Endothelial cell of umbilical vein (primary cell): ENCODE data around the gene CAP2. TPM values are rescaled to one million over a fixed set of nuclear protein-coding genes. Genes with fewer than 3 reads are reported as not detected.

Experiments
- BruUV-seq: library from RNA; stranded (reverse); fragments of 400-500 nt; replicated peaks from 2 replicates; lab custom pipeline; 2021; lab: Mats Ljungman, UMichigan
- CTCF ChIA-PET: fragments of 300-600, 350-600 bp; sonication (Branson Sonifier 250); formaldehyde crosslinking; loops from one replicate; lab custom pipeline; 2021; ENCODE audit warnings: antibody characterized with exemption, inconsistent platforms; lab: Charles Lee
- POLR2A ChIA-PET: fragments of 300-600, 350-600 bp; sonication (Branson Sonifier 250); formaldehyde crosslinking; loops from one replicate; lab custom pipeline; 2021; ENCODE audit warnings: antibody characterized with exemption, inconsistent platforms; lab: Charles Lee
- DNase-seq: peaks from one replicate; pipeline ENCODE4 v3.0.0-alpha.2; 2011; ENCODE audit warnings: low read depth, low spot score
- FAIRE-seq: peaks from 2 replicates; lab custom pipeline; 2011; peaks lifted over from hg19 to GRCh38; lab: Jason Lieb, UNC
- H2AFZ ChIP-seq: 2 replicates; pipeline ENCODE4 v1.6.0; 2012; ENCODE audit warnings: low read depth, low read length, control low read depth, inconsistent platforms
- H3K27ac ChIP-seq: 2 replicates; pipeline ENCODE4 v1.5.1; 2011; ENCODE audit warnings: low read depth, mild to moderate bottlenecking, control low read depth, low read length, moderate library complexity; ENCODE audit not compliant: insufficient read depth
- H3K27me3 ChIP-seq, 2 experiments: 2 replicates each; pipeline versions ENCODE4 v1.6.0 to v1.6.1; 2011; ENCODE audit warnings: low read length in 2 of 2, mixed read lengths in 1 of 2; ENCODE audit not compliant: control insufficient read depth in 2 of 2, insufficient read depth in 2 of 2
- H3K36me3 ChIP-seq, 2 experiments: 2 replicates in 1 of 2; 3 replicates in 1 of 2; pipeline ENCODE4 v1.5.1; 2011; ENCODE audit warnings: low read length in 2 of 2, mild to moderate bottlenecking in 1 of 2, moderate library complexity in 1 of 2; ENCODE audit not compliant: control insufficient read depth in 2 of 2, insufficient read depth in 2 of 2; ENCODE audit errors: extremely low read depth in 1 of 2
- H3K4me1 ChIP-seq: 3 replicates; pipeline ENCODE4 v1.5.1; 2011; ENCODE audit warnings: mild to moderate bottlenecking, low read length; ENCODE audit not compliant: control insufficient read depth, insufficient read depth; ENCODE audit errors: extremely low read depth
- H3K4me2 ChIP-seq: 2 replicates; pipeline ENCODE4 v1.6.1; 2011; ENCODE audit warnings: low read length, control low read depth, mixed read lengths; ENCODE audit not compliant: insufficient read depth
- H3K4me3 ChIP-seq, 3 experiments: fragments of 200-600 bp in 1 of 3; sonication (generic), shearing (Covaris generic) in 1 of 3; replicated peaks in 1 of 3; 2 replicates each; pipeline ENCODE4 v1.5.1; 2011 to 2016; ENCODE audit warnings: control low read depth in 3 of 3, low read length in 3 of 3, mild to moderate bottlenecking in 2 of 3, inconsistent platforms in 1 of 3, low read depth in 1 of 3, moderate library complexity in 1 of 3; ENCODE audit not compliant: insufficient read depth in 1 of 3
- H3K79me2 ChIP-seq: 2 replicates; pipeline ENCODE4 v1.6.0; 2012; ENCODE audit warnings: low read length, inconsistent platforms; ENCODE audit not compliant: control insufficient read depth, insufficient read depth
- H3K9ac ChIP-seq: replicated peaks from 2 replicates; pipeline ENCODE3; 2011; ENCODE audit warnings: low read length, control low read depth; ENCODE audit not compliant: insufficient read depth; ENCODE audit errors: extremely low read depth
- H3K9me1 ChIP-seq: replicated peaks from 3 replicates; pipeline ENCODE4 v1.6.0; 2011; ENCODE audit warnings: mild to moderate bottlenecking, low read length; ENCODE audit not compliant: control insufficient read depth, insufficient read depth; ENCODE audit errors: extremely low read depth
- H3K9me3 ChIP-seq: replicated peaks from 2 replicates; pipeline ENCODE4 v1.5.1; 2012; ENCODE audit warnings: low read length, inconsistent platforms; ENCODE audit not compliant: control insufficient read depth, insufficient read depth
- H4K20me1 ChIP-seq: replicated peaks from 2 replicates; pipeline ENCODE3; 2011; ENCODE audit warnings: mild to moderate bottlenecking, low read length; ENCODE audit not compliant: control insufficient read depth, insufficient read depth; ENCODE audit errors: extremely low read depth
- EZH2 ChIP-seq: IDR thresholded peaks from 2 replicates; pipeline ENCODE4 v1.6.1; 2012; ENCODE audit warnings: borderline replicate concordance, low read depth, mild to moderate bottlenecking, moderate library complexity, low read length, inconsistent platforms; ENCODE audit not compliant: severe bottlenecking
- FOS ChIP-seq: IDR thresholded peaks from 2 replicates; pipeline ENCODE4 v1.6.1; 2011; ENCODE audit warnings: mild to moderate bottlenecking, low read length, moderate library complexity, borderline replicate concordance; ENCODE audit not compliant: insufficient read depth
- GATA2 ChIP-seq: IDR thresholded peaks from 2 replicates; pipeline ENCODE4 v1.7.0; 2011; ENCODE audit warnings: low read depth, mild to moderate bottlenecking, moderate library complexity, mixed read lengths, low read length; ENCODE audit not compliant: insufficient read length, insufficient read depth
- JUN ChIP-seq: IDR thresholded peaks from 2 replicates; pipeline ENCODE4 v1.6.1; 2011; ENCODE audit warnings: borderline replicate concordance, low read depth; ENCODE audit not compliant: insufficient read length, insufficient read depth
- MYC ChIP-seq: IDR thresholded peaks from one replicate; pipeline ENCODE4 v1.6.1; 2011; ENCODE audit warnings: mild to moderate bottlenecking, low read depth, low read length
- POLR2A ChIP-seq: IDR thresholded peaks from 2 replicates; pipeline ENCODE4 v1.6.1; 2012; ENCODE audit warnings: low read depth, mild to moderate bottlenecking, control low read depth, low read length
- POLR2AphosphoS5 ChIP-seq: IDR thresholded peaks from 2 replicates; pipeline ENCODE4 v1.6.1; 2012; ENCODE audit warnings: low read depth, mild to moderate bottlenecking, control low read depth, low read length, moderate library complexity; ENCODE audit not compliant: insufficient read depth
- dilution Hi-C: fragments of 300-500 bp; cut with MboI; formaldehyde crosslinking; loops from one replicate; pipeline ENCODE4 v1.15.0; 2019; ENCODE audit warnings: low sequenced_read_pairs; ENCODE audit not compliant: extremely low pct_ligation_motif_present
- intact Hi-C: fragments of 100-400 bp; cut with micrococcal nuclease; formaldehyde crosslinking; loops from one replicate; pipeline ENCODE4 v1.10.0; 2022
- polyA plus RNA-seq, 4 experiments: library from polyadenylated mRNA; depleted of rRNA in 3 of 4; stranded (reverse) in 3 of 4; unstranded in 1 of 4; fragments of >200 nt; gene quantifications; 2 replicates each; pipeline versions ENCODE4 v1.2.1 to v1.2.3, GENCODE V29; 2011 to 2012; ENCODE audit warnings: missing spikeins in 1 of 4
- total RNA-seq: library from RNA; stranded (reverse); gene quantifications from 2 replicates; pipeline ENCODE4 v1.2.3, GENCODE V29; 2021
- TF ChIP-seq, protein P1 (sequence below): IDR thresholded peaks from 2 replicates; pipeline ENCODE4 v1.6.1; 2011; ENCODE audit not compliant: insufficient read depth, insufficient read length
- TF ChIP-seq, protein P2 (sequence below), 2 donors: IDR thresholded peaks; 1 replicate in 1 of 2; 2 replicates in 1 of 2; pipeline ENCODE4 v1.5.1; 2011; ENCODE audit warnings: low read length in 2 of 2, mild to moderate bottlenecking in 2 of 2, moderate library complexity in 2 of 2, control low read depth in 1 of 2, inconsistent platforms in 1 of 2, low read depth in 1 of 2; ENCODE audit not compliant: insufficient read depth in 1 of 2; ENCODE audit errors: extremely low read depth in 1 of 2

The CAP2 gene
- total and polyA plus RNA-seq, 2 donors (not counting 3 experiments of a cell fraction or from before 2014, with no cell fraction given): 12.2 to 21.3 TPM

DNA sequence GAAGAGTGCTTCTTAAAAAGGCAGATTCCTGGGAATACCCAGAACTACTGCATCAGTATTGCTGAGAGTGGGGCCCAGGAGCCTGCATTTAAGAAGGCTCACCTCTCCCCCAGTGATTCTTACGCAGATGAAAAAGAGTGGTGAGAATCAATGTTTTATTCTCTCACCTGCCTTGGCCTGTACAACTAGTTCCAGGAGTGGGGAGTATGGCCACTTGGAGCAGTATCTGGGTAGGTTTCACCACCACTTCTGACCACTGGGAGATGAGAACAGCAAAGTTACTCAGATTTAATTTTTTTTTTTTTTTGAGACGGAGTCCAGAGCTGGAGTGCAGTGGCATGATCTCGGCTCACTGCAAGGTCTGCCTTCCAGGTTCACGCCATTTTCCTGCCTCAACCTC, 16.9 kb downstream of the CAP2 start:
- Histone ChIP-seq H4K20me1 (no peaks in the 10 kb centered on the region), H3K4me3 (no peak overlapping the region), H3K9me1 (no peaks in the 10 kb centered on the region), H3K4me2 (no peak overlapping the region), H3K4me1 (peaks cover 3% of the 10 kb centered on the region), H3K9me3 (no peaks in the 10 kb centered on the region), H2AFZ (no peak overlapping the region), H3K79me2 (no peaks in the 10 kb centered on the region), H3K27ac (no peak overlapping the region), H3K27me3 (no peaks in the 10 kb centered on the region), H3K36me3 (no peaks in the 10 kb centered on the region), H3K9ac (no peak overlapping the region)
- no TSS peak for BruUV-seq
- ChIA-PET POLR2A (no interaction called here), CTCF (no interaction called here)
- DNase-seq (no peak), FAIRE-seq (no peak)
- intact Hi-C loops: no loop called here
- TF ChIP-seq, protein P1, sequence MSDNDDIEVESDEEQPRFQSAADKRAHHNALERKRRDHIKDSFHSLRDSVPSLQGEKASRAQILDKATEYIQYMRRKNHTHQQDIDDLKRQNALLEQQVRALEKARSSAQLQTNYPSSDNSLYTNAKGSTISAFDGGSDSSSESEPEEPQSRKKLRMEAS: no peak
- TF ChIP-seq GATA2 (no peak), MYC (no peak), EZH2 (no peak), JUN (no peak), FOS (no peak), POLR2A (no peak), POLR2AphosphoS5 (no peak)
- TF ChIP-seq, protein P2, sequence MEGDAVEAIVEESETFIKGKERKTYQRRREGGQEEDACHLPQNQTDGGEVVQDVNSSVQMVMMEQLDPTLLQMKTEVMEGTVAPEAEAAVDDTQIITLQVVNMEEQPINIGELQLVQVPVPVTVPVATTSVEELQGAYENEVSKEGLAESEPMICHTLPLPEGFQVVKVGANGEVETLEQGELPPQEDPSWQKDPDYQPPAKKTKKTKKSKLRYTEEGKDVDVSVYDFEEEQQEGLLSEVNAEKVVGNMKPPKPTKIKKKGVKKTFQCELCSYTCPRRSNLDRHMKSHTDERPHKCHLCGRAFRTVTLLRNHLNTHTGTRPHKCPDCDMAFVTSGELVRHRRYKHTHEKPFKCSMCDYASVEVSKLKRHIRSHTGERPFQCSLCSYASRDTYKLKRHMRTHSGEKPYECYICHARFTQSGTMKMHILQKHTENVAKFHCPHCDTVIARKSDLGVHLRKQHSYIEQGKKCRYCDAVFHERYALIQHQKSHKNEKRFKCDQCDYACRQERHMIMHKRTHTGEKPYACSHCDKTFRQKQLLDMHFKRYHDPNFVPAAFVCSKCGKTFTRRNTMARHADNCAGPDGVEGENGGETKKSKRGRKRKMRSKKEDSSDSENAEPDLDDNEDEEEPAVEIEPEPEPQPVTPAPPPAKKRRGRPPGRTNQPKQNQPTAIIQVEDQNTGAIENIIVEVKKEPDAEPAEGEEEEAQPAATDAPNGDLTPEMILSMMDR (IDR thresholded peaks at IDR 0.05; ENCODE audit: extremely low read depth in 1 of 2, insufficient read depth in 1 of 2, low read depth in 1 of 2, low read length in 2 of 2): no peak
- dilution Hi-C loops: no loop called here
